SH-SY5Y (cell line): ENCODE measurements around the gene RPLP2.

Source experiments
- GATA2 ChIP-seq: IDR thresholded peaks from 2 replicates; pipeline ENCODE4 v1.6.1; 2011; ENCODE audit warnings: mild to moderate bottlenecking, low read depth, low read length
- GATA3 ChIP-seq: IDR thresholded peaks from 2 replicates; pipeline ENCODE4 v1.6.1; 2011; ENCODE audit warnings: low read depth, mild to moderate bottlenecking, low read length, moderate library complexity

DNA sequence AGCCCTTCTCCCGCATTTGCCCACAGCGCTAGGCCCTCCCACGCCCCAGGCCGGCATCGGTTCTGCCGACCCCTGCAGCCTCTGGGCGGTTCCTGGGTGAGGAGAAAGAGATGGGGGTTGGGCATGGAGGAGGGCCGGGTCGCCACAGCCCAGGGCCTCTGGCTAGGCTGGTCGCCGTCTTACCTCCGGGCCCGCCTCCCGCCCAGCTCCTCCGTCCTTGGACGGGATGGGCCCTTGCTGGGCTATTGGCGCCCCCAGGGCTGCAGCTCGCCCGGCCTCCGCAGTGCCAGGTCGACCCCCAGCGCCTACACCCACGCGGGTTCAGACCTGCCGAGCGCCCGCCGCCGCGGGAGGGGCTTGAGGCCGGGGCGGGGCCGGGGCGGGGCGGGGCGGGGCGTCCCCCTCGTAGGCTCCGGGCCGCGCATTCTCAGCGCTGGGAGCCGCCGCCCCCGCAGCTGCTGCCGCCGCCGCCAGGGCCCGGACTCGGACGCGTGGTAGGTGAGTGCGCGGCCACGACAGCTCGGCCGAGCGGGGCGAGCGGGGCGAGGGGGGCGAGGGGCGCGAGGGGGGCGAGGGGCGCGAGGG, 22.9 kb downstream of the RPLP2 start, which contains the start of gene CD151:
- TF ChIP-seq GATA2 (no peak), GATA3 (no peak)
